Ovary (tissue), 3 donors: ENCODE data around the gene LYST.

Source experiments
- CTCF ChIP-seq, 3 donors: fragments of 450-650 bp in 2 of 3; fragments of 200-600 bp in 1 of 3; IDR thresholded peaks; one replicate each; pipeline versions ENCODE4 v1.5.1 to v1.8.0; 2016 to 2022; ENCODE audit warnings: antibody characterized with exemption in 3 of 3, mild to moderate bottlenecking in 1 of 3
- EP300 ChIP-seq: sonication (generic); formaldehyde crosslinking; IDR thresholded peaks from one replicate; pipeline ENCODE4 v1.6.1; 2017; ENCODE audit warnings: antibody characterized with exemption
- POLR2A ChIP-seq: fragments of 450-650 bp; IDR thresholded peaks from one replicate; pipeline ENCODE4 v1.6.1; 2017; ENCODE audit warnings: antibody characterized with exemption, mild to moderate bottlenecking, moderate library complexity
- donor health status: DM: no; HTN: no; CAD: no.

- no peak for TF ChIP-seq CTCF (IDR thresholded peaks at IDR 0.05)
- TF ChIP-seq EP300: no peak
- TF ChIP-seq POLR2A: no peak
These were observed 243.5 kb downstream of the LYST start for GRCh38 chr1:235622936-235623779.
